Tibial nerve (tissue), 3 donors: ENCODE measurements around the gene PPA2.

Source experiments
- CTCF ChIP-seq, 5 experiments: fragments of 200-600 bp in 3 of 5; fragments of 450-650 bp in 2 of 5; sonication (generic) in 3 of 5; IDR thresholded peaks; one replicate each; pipeline ENCODE4 v1.5.1; 2016 to 2019; ENCODE audit warnings: antibody characterized with exemption in 5 of 5, mild to moderate bottlenecking in 3 of 5, moderate library complexity in 2 of 5
- POLR2A ChIP-seq, 2 donors: fragments of 450-650 bp; IDR thresholded peaks; one replicate each; pipeline ENCODE4 v1.6.1; 2017; ENCODE audit warnings: antibody characterized with exemption in 2 of 2, mild to moderate bottlenecking in 2 of 2, moderate library complexity in 2 of 2

- no peak for TF ChIP-seq CTCF (IDR thresholded peaks at IDR 0.05)
- TF ChIP-seq POLR2A (IDR thresholded peaks at IDR 0.05) = no peak
Observed at GRCh38 chr4:105490523-105490922, 16.7 kb upstream of the PPA2 start.
